ENCODE data around the gene CLSTN2.

CLSTN2 gene

DNA sequence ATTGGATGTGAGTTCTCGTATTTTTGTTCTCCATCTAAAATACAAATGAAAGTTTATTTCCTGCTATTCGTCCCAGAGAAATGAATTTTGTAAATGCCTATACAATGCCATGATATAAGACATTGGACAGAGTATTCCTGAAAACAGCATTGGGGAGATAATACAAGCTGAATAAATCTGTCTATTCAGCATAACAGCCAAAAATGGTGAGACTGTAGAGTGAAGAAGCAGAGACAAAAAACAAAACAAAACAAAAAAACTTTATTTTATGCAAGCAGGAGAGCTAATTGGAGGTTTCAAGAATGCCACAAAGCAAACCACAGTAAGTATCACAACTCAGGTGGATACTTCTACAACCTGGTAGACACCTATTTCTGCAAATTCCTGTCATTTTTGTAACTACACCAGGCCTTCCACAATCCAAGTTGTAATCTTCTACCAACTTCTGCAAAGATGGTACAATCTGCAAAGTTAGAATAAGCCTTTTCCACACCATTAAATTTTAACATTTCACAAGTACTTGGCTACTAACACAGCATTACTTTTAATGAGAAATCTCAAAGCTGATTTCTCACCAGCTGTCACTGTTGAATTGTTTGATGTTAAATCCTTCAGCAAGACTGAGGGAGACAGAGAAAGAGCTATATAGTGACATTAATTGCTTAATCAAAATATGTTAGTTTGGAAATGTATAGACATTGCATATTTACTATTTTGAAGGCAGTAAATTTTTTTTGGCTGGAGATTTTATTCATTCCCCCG, 163.1 kb downstream of the CLSTN2 start:
- DNase-seq, result no peak

DNA sequence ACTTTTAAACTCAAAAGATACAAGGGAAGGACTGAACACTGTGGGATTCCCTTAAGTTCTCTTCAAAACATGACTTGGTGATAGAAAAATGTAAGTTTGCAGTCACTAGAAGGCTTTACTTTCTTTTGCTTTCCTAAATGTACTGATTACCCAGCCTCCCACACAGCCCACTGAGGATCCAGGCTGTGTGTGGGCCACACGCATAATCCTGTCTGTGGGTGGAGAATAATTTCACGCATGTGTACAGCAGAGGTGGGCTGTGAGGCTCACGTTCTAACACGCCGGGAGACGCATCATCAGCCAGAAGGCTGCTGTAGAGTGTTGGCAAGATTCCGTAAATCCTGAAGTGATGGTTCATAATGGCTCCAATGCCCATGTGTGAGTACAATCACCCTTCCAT, 165.5 kb downstream of the CLSTN2 start:
- no peak for DNase-seq

DNA sequence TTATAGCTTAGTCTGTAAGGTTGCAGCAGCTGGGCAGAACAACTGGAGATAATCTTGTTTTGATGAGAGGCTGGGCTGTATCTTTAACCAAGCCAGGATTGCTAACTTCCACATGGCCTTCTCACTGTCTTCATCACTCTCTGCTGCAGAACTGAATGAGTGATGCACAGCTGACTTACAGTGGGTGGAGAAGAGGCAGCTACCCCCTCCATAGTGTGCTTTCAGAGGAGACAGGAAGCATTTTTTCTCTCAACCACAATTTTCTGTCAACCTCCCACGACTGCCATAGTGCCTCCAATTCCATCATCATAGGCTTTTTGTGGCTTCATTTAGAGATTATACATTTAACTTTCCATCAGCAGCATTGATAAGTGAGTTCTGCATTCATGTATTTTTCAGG, 168.2 kb downstream of the CLSTN2 start:
- no peak for DNase-seq

DNA sequence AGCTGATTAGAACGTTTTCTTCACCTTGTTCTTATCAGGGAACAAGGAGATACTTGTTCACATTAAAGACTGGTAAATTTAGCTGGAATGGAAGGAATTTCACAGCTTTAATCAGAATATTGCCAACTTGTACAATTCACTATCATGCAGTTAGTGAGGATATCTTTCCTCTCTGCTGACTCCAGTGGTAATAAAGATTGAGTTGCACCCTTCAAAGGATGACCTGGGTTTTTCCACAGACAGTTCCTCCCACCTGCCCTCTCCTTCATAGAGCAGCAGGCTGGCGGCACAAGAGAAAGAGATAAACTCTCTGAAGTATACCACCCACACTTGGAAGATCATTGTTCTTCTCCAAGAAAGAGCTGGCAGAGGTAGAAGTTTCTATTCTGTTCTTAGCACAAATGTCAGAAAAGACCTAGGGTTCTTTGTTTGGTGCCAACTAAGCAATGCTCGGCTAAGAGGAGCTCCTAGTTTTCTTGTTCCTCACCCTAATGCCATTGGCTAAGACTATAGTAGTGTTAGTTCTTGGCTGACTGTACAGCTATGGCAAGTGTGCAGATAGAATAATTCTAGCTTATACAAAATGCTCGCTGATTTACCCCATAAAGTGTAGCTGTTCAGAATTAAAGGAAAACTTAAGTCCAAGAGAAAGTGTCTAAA, 169.1 kb downstream of the CLSTN2 start:
- no peak for DNase-seq

DNA sequence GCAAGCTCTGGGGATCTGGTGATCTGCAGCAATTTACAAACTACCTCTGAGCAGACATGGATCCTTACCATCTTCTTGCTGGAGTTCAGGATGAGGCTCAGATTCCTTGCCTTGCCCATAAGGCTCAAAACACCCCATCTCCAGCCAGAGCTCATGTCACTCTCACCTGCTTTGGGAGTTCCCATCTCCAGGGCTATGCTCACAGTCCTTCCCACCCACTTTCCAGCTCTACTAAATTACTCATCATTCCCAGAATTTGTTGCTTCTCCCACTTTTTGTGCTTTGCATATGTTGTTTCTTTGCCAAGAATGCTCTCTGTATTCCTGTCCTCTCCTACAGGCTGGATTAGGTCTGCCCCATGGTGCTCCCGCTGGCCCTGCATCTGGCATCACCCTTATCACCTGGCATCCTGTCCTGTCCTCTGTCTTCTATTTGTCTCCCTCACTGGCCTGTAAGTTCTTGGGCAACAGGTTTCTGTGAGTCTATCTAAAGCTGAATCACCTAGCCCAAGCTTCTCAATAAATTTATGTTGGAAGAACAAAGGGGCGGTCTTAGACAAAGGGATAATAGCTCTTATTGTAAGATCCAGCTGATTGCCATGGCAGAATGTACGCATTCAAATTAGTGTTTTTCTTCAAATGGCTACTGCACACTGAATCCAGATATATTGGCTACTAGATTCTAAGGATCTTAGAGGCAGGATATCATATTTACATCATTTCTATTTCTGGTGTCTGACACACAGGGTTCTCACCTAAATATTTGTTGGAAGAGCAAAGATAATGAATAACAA, 179.2 kb downstream of the CLSTN2 start:
- DNase-seq, result no peak

DNA sequence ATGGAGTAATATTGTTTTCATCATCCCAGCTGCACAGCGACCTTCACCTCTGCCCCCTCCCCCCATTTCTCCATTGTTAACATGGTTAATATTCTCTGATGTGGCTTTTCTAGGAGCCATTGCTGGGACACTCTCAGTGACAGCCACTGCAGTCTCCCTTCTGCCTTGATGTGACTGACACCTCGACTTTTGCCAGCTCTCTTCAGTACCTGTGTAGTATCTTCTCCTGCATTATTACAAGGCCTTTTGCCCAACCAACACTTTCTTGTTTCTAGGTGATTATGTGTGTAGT, 179.8 kb downstream of the CLSTN2 start:
- no peak for DNase-seq

DNA sequence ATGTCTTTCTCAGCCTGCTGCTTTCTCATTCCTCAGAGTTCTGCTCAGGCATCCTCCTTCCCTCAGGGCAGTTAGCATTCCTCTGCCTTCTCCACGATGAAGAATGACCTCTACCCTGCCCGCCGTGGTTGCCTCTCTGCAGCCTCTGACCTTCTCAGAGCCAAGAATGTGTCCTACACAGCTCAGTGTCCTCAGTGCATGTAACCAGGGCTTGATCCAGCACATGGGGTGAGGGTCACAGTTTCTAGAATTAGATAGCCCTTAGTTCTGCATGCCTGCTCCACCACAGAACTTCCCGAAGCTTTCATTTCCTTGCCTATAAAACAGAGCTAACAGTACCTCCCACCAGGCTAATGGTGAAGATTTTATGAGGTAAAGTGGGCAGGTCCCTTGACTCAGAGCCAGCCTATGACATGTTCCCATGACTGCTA, 182.1 kb downstream of the CLSTN2 start:
- DNase-seq, result no peak

DNA sequence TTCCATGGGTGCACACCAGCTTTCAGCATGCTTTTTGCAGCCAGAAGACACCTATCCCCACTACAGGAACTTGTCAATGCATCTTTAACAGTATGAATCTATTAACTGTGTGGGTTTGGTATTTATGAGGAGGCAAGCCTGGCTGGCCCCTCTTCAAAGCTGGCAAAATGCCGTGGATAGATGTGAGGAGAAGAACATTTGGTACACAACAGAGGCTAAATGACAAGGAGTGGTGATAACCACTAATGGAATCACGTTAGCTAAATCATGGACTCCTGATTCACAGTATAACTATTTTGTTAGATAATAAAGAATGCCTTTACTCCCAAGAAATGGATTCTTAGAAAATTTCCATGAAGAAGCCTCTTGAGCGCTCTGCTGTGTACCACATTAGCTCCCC, 187.2 kb downstream of the CLSTN2 start:
- no peak for DNase-seq

DNA sequence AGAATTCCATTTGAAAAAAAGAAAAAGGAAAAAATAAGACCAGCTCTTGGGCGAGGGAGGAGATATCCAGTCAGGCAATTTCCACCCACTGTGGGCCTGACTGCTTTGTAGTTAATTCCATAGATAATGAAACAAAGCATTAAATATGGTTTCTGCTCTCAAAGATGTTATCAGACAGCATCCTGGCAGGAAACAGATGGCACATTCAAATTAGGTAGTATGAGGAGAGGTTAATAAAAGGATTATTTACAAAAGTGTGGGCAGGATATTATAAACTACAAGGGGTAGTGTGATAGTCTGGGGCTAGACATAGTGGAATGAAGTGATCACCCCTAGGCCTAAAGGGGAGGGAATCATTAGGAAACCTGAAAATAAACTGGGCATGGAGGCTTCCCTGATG, 193.2 kb downstream of the CLSTN2 start:
- no peak for DNase-seq

DNA sequence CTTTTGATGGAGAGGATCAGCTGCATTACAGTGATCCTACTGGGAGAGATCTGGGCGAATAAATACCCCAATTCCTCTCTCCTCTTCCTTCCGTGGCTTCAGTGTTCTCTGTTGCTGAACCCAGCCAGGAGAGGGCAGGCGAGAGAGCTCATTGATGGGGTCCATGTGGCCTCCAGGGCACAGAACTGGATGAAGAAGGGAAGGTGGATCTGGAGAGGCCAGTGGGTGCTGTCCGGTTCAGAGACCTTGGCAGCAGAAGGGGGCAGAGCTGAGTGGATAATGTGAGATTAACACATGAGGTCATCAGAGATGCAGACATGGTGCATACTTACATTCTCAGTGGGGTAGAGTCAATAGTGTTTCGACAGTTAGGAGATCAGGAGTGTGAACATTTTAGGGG, 193.6 kb downstream of the CLSTN2 start:
- no peak for DNase-seq

DNA sequence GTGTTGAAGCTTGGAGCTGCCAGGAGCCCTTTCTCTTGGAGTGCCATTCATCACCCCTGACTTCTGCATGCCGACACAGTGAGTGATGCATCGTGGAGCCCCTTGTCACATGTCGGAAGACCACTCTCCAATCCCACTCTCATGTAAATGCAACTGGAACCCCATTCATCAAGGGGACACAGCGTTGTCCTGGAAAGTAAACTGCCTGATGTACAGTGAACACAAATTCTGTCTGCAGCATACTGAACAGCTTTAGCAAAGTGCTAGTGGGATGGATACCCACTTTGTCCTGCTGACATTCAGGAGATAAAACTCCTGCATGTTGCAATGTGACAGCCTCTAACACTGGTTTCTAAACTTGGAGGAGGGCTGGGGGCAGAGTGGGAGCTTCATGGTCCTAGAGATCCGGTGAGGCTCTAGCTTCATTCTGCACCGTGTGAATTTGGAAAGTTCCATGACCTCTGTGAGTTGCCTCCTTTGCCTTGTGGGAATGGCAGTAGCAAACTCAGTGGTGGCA, 194.8 kb downstream of the CLSTN2 start:
- no peak for DNase-seq

DNA sequence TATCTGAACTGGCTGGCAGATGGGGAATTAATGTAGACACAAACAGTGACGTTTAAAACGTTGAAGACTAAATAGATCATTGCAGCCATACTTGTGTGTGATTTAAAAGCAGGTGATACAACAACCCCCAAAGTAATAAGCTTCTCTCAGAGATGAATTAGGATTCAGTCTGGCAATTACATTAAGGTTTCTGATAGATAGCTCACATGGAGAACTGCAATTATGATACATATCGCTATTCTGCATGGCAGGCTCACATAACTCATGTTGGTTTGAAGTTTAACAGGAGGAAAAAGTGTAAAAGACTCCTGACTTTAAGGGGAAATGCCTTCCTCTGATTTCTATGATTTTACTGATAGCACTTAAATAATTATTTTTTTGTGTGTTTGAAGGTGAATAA, 196.9 kb downstream of the CLSTN2 start:
- no peak for DNase-seq

DNA sequence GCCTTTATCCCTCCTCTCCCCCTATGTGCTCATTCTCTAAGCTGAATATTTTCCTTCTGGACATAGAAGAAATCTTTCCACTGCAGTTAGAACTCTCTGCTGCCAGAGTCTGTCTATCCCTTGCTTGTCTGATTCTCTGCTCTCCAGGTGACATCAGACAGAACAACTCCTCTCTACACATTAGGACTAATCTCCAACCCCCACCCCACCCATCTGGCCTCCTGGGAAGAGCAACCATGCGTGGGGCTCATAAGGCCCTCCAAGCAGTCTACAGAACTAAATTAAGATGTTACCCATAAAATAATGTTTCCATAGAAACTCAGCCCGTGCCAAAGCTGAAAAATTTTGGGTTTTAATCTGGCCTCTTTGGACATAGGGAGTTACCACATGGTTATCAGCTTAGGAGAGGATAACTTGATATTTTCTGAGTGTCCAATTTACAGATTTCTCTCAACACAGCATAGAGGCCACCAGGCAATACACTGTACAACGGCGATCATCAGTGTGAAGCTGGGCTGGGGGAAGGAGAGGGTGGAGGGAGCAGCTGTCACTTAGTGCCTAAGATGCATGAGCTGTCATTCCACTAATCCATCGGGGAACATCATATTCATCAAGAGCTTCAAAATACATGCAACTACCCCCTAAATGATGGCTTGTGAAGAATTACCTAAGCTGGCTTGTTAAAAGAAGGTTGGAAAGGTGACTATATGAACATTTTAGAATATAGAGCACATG, 199.4 kb downstream of the CLSTN2 start:
- no peak for DNase-seq

DNA sequence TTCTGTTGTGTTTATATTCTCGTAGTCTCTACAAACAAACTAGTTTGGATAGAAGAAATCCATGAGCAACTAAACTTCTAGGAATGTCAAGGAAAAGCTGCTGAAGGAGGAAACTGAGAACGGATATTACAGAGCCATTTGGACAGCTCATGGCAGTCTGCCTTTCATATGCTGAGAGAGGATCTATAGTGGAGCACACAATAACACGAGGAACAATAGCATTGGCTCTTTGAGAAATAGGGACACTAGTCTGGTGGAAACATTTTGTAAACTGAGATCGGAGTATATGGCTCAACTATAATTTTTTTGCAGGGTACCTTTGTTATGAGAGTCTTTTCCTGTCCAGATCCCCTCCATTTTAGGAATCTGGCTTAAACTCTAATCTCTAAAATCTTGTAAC, 200.5 kb downstream of the CLSTN2 start:
- no peak for DNase-seq

DNA sequence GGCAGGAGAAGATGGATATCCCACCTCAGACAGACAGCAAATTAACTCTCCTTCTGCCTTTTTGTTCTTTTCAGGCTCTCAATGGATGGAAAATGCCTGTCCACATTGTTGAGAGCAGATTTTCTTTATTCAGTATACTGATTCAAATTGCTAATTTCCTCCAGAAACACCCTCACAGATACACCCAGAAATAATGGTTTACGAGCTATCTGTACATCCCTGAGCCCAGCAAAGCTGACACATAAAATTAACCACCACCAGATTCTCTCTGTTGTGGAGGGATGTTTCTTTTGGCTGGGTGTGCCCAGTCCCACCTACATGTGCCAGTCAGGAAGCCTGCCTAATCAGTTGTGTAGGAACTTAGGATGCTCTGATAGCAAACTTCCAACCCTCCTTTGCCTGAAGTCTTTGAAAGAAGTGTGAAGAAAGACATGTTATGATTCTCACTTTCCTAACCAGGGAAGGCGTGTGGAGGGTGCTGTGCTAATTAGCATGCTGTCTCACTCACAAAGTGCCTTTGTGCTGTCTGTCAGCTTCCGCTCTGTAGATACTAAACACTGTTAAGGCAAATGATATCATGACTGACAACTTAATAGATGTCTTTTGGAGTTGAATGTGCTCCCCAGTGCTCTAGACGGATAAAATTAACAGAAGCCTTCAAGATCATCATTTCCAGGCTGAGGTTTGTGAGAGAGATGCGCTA, 208.5 kb downstream of the CLSTN2 start:
- DNase-seq, result no peak

DNA sequence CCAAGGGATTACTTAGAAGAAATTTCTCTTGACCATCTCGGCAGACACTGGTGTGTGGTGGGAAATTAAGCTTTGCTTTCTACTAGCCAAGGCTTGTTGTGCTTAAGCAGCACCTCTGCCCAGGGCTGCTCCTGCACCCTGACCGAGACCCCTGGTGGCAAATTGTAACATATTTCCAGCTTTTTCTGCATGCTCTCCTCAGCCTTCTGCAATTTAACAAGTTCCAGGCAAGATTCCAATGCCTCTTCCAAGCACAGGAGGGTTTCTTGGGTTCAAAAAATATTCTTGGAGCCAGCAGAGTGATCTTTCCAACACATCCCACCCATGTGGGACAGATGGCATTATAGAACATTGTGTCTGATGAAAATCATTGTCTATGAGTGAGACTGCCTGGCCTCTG, 210.5 kb downstream of the CLSTN2 start:
- DNase-seq, result no peak

DNA sequence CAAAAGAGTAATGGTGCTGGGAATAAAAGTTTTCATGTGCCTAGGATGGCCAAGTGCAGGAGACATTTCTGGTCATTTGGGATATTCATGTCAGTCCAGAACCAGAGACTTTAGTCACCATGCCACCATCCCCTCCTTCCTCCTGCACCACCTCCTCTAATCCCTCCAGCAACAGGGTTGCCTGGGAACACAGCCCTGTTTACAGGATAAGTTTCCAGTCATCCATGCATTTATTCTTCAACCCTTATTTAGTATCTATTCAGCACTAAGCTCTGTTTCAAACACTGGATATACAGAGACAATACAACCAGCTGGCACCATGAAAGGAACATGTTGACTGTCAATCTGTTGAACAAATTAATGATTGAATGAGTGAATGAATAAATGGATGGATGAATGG, 211.7 kb downstream of the CLSTN2 start:
- no peak for DNase-seq

DNA sequence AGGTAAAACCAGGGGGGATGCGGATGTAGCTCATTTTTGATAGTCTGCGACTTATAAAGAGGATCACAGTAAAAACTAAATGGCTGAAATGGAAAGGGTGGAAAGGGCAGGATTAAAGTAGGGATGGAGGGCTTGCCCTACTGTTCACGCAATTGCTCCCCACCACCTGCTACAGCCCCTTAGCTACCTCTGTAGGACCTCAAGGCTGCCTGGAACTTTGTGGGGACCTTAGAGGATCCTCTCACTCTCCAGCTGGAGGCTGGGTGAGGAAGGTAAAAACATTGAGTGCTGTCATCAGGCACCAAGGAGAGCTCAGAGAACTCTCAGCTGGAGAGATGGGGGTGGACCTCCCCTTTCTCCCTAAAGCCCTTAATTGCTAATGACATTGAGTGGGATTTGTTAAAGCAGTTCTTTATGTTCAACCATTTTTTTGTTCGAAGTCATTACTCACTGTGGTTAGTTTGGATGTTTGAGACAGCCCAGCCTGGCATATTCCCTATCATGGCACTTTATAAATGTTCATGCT, 213.0 kb downstream of the CLSTN2 start:
- no peak for DNase-seq

DNA sequence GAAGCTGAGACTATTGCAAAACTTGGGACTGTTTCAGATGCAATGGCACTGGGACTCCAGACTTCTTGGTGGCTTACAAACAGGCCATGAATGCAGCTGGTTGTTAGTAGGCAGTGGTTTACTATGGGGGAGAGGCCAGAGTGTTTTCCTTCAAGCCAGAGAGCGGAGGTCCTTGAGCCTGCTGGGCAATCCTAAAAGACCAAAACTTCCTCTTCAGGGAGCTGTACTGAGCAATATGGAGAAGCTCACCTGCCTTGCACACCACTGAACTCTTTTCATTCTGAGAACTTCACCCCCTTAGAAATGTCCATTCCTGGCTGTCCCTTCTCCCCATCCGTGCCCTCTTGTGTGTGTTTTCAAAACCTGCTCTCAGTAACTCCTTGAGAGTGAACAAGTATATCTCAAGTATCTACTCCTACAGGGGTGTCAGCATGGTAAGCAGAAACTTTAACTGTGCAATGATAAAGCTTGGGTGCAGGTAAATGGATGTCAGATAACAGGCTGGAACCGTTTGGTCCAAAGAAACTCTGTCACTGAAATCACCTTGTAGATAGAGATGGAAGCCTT, 213.9 kb downstream of the CLSTN2 start:
- no peak for DNase-seq

DNA sequence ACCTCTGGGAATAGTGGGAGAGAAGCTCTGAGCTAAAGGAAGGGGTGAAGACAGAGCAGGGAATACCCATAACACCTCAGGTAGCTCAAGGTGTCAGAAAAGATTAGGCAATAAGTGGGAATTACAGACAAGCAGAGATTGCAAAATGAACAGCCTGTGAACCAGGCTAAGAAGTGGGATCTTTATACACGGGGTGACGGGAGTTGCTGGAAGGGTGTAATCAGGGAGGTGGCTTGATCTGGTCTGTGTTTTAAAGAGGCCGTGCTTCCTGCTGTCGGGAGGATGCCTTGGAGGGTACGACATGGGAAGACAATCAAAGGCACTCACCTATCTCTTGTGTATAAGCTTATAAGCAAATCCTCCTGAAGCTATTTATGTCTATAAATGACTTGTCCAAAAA, 216.3 kb downstream of the CLSTN2 start:
- DNase-seq, result no peak

DNA sequence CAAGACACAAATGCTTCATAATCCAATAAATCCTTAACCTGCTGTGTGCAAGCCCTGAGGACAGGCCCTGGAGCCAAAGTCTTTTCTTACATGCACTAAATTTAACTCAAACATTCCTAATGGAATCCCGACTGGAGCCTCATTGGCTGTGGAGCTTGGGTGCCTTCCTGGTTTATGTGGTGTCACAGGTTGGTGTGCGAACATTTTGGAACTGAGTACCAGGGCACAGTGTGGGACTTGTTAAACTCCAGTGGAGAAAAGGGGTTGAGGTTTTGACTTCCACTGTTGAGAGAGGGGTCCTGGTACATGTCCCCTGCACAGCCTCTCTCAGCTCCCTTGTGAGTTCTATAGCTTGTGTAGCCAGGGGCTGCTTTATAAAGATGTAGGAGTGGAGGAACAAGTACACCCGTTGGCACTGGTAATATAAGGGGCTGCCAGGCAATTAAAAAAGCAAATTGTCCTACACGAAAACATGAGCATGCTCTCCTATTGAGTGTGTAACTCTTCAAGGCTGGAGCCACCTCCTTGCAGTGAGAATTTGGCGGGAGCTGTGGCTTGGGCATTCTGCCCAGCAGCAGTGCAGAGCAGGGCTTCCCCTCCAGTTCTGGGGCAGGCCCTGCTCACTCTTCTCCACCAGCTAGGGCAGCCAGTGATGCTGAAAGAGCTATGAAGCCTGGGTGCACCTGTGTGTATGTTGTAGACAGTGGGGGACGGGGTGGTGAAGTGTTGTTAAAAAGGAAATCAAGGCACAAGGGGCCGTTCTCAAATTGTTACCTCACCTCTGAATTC, 218.1 kb downstream of the CLSTN2 start:
- DNase-seq, result no peak
